Measurements from ENCODE around the gene DCLRE1C.
A peak's percentile ranks its signal among the peaks of the same experiment; 100 is the strongest.
"Not testable (repeated sequence)": the region's sequence is repeated elsewhere in the genome, so short reads cannot be mapped to it uniquely, and the experiment has no call there.

DCLRE1C gene

GRCh38 chr10:14880229-14880628, 73.7 kb downstream of the DCLRE1C start:
- no peak for DNase-seq (ENCODE audit: low spot score)

- no peak for DNase-seq (ENCODE audit: low spot score)
Measured at GRCh38 chr10:14879928-14880193, 74.0 kb downstream of the DCLRE1C start.

GRCh38 chr10:14879124-14879927, 74.6 kb downstream of the DCLRE1C start:
- peak; percentile 53 for DNase-seq (ENCODE audit: low spot score)

- DNase-seq (ENCODE audit: low spot score), result peak; percentile 97
Measured at GRCh38 chr10:14878266-14879123, 75.4 kb downstream of the DCLRE1C start, which contains the start of gene SUV39H2. SUV39H2 (plus strand) TSS chr10:14878866; CDS start chr10:14878889, 23 bp downstream.

GRCh38 chr10:14876764-14877163, 77.1 kb downstream of the DCLRE1C start:
- no peak for DNase-seq (ENCODE audit: low spot score)

GRCh38 chr10:14875941-14876340, 78.0 kb downstream of the DCLRE1C start:
- DNase-seq (ENCODE audit: low spot score), result no peak

GRCh38 chr10:14873090-14873760, 80.7 kb downstream of the DCLRE1C start:
- no peak for DNase-seq (ENCODE audit: low spot score)

- not testable (repeated sequence) for DNase-seq (ENCODE audit: low spot score)
Measured at GRCh38 chr10:14864871-14865270, 89.0 kb downstream of the DCLRE1C start.

- not testable (repeated sequence) for DNase-seq (ENCODE audit: low spot score)
Measured at GRCh38 chr10:14864466-14864865, 89.4 kb downstream of the DCLRE1C start.

- DNase-seq (ENCODE audit: low spot score), result no peak
Measured at GRCh38 chr10:14860791-14861190, 93.1 kb downstream of the DCLRE1C start.

GRCh38 chr10:14859775-14860174, 94.1 kb downstream of the DCLRE1C start:
- no peak for DNase-seq (ENCODE audit: low spot score)

GRCh38 chr10:14859043-14859442, 94.9 kb downstream of the DCLRE1C start:
- DNase-seq (ENCODE audit: low spot score), result no peak

GRCh38 chr10:14858338-14858960, 95.4 kb downstream of the DCLRE1C start:
- no peak for DNase-seq (ENCODE audit: low spot score)

- DNase-seq (ENCODE audit: low spot score), result no peak
Measured at GRCh38 chr10:14855453-14855852, 98.4 kb downstream of the DCLRE1C start.

GRCh38 chr10:14852236-14852635, 101.7 kb downstream of the DCLRE1C start:
- no peak for DNase-seq (ENCODE audit: low spot score)

Data from ecto neural progenitor cell (in vitro differentiated cells).